Non-pigmented ciliary epithelial cell (primary cell): Measurements from ENCODE around the gene AKAP5.

Source experiments
- DNase-seq: peaks from one replicate; pipeline ENCODE4 v3.0.0-alpha.2; 2010; ENCODE audit warnings: low read depth

Gene AKAP5

GRCh38 chr14:64459405-64460136 lies 5.7 kb upstream of the AKAP5 start:
- no peak for DNase-seq

- DNase-seq = no peak
Measured at GRCh38 chr14:64461221-64461620, 4.1 kb upstream of the AKAP5 start.

GRCh38 chr14:64463195-64463594 lies 2.1 kb upstream of the AKAP5 start:
- DNase-seq = no peak

GRCh38 chr14:64463873-64464272 lies 1.4 kb upstream of the AKAP5 start:
- DNase-seq = no peak

GRCh38 chr14:64464651-64465050 lies 648 bp upstream of the AKAP5 start:
- no peak for DNase-seq

- peak; percentile 30 for DNase-seq
Measured at GRCh38 chr14:64465831-64466554, 694 bp downstream of the AKAP5 start.

GRCh38 chr14:64467101-64467500 lies 1.8 kb downstream of the AKAP5 start:
- DNase-seq = no peak

GRCh38 chr14:64467566-64467965 lies 2.3 kb downstream of the AKAP5 start:
- DNase-seq = no peak

- DNase-seq = no peak
Measured at GRCh38 chr14:64468451-64468850, 3.2 kb downstream of the AKAP5 start.

GRCh38 chr14:64474041-64474440 lies 8.7 kb downstream of the AKAP5 start:
- DNase-seq = no peak

GRCh38 chr14:64474698-64475097 lies 9.4 kb downstream of the AKAP5 start:
- no peak for DNase-seq

GRCh38 chr14:64475585-64476273 lies 10.4 kb downstream of the AKAP5 start:
- DNase-seq = no peak

- no peak for DNase-seq
Measured at GRCh38 chr14:64476438-64476837, 11.1 kb downstream of the AKAP5 start.

- no peak for DNase-seq
Measured at GRCh38 chr14:64478634-64479250, 13.4 kb downstream of the AKAP5 start.

GRCh38 chr14:64488590-64489099 lies 23.3 kb downstream of the AKAP5 start:
- no peak for DNase-seq

- DNase-seq = no peak
Measured at GRCh38 chr14:64491637-64492036, 26.3 kb downstream of the AKAP5 start.

GRCh38 chr14:64493455-64493854 lies 28.2 kb downstream of the AKAP5 start:
- DNase-seq = no peak

GRCh38 chr14:64495252-64495651 lies 30.0 kb downstream of the AKAP5 start:
- DNase-seq = no peak

- no peak for DNase-seq
Measured at GRCh38 chr14:64496764-64497163, 31.5 kb downstream of the AKAP5 start.

- DNase-seq = no peak
Measured at GRCh38 chr14:64500088-64500487, 34.8 kb downstream of the AKAP5 start.

- DNase-seq = no peak
Measured at GRCh38 chr14:64501411-64502171, 36.3 kb downstream of the AKAP5 start.

GRCh38 chr14:64502456-64502855 lies 37.2 kb downstream of the AKAP5 start:
- DNase-seq = no peak
